Activated effector memory CD4-positive, alpha-beta T cell treated with anti-CD3 and anti-CD28 coated beads, Interleukin-2, amount 50 U/mL, for 16 hours (primary cell): ENCODE data around the gene TMEM61.
"Not testable (repeated sequence)": the region's sequence is repeated elsewhere in the genome, so short reads cannot be mapped to it uniquely, and the experiment has no call there.

Experiments
- DNase-seq: peaks from one replicate; pipeline ENCODE4 v3.0.0-alpha.2; 2020

The TMEM61 gene

DNA sequence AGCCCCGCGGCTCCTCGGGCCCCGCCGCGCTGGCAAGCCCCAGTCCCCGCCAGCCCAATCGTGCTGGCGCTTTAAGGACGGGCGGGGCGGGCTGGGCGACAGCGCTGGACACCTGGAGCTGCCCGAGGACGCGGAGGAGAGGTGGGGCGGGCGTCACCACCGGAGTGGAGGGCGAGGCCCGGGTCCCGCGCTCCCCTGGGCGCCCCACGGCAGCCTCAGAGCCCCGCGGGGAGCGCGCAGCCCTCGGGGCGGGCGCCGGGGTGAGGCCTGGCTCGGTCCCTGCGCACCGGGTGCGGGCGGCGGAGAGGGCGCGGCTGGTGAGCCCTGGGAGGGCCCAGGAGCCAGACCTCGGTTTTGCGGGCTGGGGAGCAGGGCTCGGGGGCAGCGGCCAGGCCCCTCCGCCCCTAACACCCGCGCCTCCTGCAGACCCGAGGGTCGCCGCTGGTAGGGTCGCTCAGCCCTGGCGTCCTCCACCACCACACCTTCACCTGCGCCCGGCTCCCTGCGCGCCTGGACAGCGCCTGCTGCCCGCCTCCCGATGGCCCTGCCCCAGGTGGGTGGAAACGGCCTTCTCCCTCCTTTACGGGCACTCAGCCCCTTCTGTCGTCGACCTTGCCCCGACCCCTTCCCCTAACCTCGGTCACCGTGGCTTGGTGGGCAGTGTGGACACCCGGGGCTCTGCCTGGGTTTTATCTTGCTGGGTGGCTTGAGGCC is at the start of gene TMEM61:
TMEM61 (plus strand) TSS at position 101 of the 714 bp plus-strand sequence; CDS start at position 539, 438 bp downstream.
- DNase-seq: no peak

DNA sequence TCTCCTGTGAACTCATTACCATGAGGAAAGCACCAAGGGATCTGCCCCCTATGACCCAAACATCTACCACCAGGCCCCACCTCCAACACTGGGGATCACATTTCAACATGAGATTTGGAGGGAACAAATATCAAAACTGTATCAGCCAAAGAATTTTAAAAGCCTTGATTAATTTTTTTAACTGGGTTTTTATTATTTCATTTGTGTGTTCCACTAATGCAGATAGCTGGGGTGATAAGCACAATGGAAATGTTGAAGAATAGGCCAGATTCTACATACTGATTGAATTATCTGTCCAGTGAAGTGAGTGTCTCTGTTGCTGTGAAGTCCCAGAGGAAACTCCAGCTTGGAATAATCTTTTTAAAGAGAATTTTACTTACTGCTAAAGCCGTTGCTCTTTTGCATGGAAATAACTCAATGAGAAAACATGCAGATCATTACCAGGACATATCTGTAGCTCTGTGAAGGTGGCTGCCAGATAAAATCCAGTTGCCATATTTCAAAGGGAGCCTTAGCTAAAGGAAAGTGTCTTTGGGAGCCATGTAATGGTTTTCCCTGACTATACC is 49.1 kb upstream of the TMEM61 start:
- no peak for DNase-seq

DNA sequence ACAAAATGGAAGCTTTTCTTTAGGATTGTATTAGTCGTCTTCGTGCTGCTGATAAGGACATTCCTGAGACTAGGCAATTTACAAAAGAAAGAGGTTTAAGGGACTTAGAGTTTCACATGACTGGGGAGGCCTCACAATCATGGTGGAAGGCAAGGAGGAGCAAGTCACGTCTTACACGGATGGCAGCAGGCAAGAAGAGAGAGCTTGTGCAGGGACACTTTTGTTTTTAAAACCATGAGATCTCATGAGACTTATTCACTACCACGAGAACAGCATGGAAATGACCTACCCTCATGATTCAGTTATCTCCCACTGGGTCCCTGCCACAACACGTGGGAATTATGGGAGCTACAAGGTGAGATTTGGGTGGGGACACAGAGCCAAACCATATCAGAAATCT is 46.3 kb upstream of the TMEM61 start:
- not testable (repeated sequence) for DNase-seq

DNA sequence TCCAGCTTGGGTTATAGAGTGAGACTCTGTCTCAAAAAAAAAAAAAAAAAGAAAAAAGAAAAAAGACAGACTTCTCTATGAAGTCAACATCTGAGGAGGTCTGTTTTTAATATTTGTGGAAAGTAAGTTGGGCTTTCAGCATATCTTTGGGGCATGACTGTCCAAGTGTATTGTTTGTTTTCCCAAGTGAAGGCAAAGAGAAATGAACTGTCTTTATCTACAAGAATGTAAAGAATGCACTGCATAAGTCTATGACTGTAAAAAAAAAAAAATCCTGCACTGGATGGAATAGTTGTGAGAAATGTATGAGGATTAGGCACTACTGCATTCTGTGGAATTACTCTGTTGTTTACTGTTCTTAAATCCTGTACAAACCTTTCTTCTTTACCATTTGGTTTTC is 45.6 kb upstream of the TMEM61 start:
- DNase-seq: no peak

DNA sequence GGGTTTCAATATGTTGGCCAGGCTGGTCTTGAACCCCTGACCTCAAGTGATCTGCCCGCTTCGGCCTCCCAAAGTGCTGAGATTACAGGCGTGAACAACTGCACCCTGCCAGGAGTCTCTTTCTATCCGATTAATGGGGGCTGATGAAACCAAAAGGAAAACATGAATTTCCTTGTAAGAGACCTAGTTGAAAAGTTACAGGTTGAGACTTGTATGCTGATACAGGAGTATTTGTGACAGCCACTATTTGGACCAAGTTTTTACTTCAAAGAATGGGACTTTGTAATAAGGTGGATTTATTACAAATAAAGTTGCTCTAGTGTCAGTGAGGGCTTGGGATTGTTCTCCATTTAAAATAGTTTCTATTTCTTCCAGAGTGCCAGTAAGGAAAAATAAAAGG is 43.6 kb upstream of the TMEM61 start:
- DNase-seq: no peak

DNA sequence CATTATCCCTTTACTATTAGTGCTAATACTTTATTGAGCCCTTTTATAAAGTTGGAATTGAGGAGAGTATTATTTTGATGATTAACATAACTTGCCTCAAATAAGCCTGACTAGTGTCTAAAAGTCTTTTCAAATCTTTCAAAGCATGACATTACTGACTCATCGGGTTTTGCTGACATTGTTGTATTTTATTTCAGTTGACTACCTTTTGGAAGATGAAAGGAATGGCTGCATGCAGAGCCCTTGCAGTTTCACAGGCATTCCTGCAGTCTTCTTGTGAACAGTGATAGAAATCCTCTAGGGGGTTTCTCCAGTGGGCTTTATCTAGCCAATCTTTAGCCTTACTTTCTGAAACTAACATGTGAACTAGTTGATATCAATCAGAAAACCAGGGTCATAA is 43.0 kb upstream of the TMEM61 start:
- DNase-seq: no peak

DNA sequence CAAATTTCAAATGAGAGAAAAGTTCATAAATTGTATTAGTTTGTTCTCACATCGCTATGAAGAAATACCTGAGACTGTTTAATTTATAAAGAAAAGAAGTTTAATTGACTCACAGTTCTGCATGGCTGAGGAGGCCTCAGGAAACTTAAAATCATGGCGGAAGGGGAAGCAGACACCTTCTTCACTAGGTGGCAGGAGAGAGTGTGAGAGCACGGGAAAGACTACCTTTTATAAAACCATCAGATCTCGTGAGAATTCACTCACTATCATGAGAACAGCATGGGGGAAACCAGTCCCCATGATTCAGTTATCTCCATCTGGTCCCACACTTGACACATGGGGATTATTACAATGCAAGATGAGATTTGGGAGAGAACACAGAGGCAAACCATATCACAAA is 41.5 kb upstream of the TMEM61 start:
- DNase-seq: not testable (repeated sequence)

DNA sequence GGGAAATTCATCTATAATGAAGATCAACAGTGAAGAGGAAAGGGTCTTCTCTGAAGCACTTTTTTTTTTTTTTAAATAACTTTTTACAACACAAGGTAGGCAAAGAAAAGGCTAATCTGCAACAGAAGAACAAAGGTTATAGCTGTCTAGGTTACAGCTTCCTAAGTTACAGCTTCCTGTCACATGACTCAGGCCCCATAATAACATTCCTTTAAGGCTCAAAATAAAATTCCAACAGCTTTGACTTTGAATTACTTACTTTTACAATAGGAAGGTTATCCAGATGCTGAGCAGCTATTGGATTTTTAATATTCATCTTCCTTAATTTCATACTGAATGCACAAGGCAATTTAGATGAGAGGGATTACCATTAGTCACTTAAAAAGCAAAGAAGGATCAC is 40.4 kb upstream of the TMEM61 start:
- DNase-seq: no peak

DNA sequence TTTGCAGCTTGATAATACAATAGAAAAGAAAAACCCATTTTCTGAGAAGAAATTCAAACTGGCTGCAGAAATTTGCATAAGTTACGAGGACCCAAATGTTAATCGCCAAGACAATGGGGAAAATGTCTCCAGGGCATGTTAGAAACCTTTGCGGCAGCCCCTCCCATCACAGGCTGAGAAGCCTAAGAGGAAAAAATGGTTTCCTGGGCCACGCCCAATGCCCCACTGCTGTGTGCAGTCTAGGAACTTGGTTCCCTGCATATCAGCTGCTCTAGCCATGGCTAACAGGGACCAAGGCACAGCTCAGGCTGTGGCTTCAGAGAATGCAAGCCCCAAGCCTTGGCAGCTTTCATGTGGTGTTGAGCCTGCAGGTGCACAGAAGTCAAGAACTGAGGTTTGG is 37.5 kb upstream of the TMEM61 start:
- DNase-seq: no peak

DNA sequence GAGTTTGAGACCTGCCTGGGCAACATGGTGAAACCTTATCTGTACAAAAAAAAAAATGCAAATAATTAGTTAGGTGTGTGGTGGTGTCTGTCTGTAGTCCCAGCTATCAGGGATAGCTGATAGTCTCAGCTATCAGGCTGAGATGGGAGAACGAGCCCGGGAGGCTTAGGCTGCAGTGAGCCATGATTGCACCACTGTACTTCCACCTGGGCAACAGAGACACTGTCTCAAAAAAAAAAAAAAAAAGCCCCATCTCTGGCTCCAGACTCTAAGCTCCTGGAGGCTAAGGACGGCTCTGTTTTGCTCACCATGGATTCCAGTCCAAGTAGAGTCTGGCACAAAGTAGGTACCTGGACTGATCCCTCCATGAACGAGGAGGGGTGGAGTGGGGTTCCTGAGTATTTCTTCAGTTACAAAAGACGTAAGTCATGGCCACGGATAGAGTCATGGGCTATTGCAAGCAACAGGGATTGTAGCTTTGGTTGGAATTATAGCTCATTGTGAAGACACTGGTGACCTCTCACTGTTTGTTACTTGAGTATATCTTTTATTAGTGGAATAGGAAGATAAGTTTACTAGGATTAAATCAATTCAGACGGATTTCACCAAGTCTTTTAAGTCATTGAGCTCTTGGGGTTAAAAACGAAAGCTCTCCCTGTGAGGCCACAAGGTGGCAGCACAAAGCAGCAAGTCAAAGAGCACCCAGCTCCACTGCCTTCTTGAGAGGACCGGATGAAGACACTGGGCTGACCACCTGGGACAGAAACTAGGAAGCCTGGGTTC is 35.6 kb upstream of the TMEM61 start:
- DNase-seq: peak; percentile 87

DNA sequence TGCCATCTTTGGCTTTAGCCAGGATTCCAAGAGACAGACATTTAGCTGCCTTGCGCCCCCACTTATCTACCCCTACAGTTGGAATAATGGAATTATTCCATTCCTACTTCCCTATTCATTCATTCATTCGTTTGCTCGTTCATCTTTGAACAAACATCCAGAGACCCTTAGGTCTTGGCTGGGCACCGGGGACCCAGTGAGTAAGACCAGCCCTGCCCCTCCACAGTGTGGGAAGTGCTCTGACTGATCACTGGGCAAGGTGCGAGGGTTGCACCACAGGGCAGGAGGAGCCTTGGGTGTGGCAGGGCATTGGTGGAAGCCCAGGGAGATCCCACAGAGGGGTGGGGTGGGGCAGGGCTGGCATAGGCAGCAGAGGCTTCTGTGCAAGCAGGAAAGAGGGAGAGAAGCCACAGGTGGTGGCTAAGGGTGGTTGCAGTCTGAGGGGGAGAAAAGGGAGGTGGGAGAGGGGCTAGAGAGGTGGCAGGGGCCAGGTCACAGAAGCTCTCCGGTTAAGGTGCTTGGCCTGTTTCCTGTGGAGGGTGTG is 35.0 kb upstream of the TMEM61 start:
- DNase-seq: no peak

DNA sequence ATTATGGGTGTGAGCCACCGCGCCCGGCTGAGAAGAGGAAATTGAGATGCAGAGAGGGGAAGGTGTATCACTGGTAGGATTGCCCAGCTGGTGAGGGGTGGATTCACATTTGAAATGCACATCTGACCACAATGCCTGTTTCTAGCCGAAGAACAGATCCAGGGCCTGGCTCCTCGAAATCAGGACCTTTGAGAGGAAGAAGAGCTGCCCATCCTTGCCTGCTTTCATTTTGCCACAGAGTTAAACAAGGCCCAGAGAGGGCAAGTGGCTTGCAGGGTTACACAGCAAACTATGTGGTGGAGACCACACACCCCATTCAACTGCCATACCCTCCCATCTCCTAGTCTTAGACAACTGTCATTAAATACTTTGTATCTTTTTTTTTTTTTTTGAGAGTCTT is 32.9 kb upstream of the TMEM61 start:
- no peak for DNase-seq

DNA sequence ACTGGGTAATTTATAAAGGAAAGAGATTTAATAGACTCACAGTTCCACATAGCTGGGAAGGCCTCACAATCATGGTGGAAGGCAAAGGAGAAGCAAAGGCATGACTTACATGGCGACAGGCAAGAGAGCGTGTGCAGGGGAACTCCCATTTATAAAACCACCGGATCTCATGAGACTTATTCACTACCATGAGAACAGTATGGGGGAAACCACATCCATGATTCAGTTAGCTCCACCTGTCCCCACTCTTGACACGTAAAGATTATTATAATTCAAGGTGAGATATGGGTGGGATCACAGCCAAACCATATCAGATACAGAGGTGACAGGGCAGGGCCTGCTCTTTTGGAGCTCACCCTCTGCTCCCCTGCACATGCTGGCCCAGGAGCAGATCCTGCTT is 31.4 kb upstream of the TMEM61 start:
- no peak for DNase-seq

DNA sequence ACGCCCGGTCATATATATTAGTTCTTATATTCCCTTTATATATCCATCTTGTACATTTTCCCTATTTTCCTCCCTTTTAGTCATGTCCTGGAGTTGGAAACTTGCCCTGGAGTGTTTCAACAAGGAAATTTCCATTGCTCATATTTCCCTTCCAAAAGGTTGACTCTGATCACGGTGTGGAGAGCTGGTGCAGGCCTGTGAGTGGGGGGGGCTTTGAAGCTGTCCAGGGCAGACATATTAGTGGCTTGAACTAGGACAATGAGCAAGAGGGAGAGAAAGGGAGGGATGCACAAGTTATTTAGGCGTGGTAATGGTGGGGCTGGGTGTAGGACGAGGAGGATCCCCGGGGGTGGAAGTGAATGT is 30.4 kb upstream of the TMEM61 start:
- no peak for DNase-seq

DNA sequence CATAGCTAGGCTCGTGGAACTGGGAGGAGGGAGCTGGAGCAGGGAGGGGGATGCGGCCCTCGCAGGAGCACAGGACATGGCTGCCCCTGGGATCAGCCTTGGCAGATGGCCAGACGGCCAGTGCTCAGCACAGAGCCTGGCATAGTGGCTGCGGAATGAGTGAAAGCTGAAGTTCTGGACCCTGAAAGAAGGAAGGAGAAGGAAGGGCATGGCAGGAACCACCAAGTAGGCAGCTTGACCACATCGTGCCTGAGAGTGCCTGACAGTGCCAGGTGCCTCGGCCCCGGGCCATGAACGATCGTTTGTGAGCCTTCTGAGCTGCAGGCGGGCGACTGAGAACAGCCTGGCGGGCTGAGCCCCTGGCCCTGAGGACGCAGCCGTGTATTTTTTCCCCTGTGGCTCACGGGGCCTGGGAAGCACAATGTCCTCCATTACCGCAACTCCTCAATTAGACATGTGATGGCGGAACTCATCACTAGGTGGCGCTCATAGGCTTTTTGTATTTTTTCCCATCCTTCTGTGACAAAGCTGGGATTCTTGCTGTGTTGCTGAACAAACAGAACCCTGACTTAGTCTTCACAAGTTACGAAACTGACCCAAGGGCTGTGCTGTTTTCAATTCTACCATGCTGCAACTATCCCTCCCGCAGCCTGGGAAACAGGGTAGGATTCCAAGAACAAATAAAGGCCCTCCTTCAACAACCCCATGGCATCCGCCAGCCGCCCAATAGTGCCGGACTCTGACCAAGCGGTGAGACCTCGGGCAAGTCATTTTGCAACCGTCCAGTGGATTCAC is 29.9 kb upstream of the TMEM61 start:
- DNase-seq: peak; percentile 75

DNA sequence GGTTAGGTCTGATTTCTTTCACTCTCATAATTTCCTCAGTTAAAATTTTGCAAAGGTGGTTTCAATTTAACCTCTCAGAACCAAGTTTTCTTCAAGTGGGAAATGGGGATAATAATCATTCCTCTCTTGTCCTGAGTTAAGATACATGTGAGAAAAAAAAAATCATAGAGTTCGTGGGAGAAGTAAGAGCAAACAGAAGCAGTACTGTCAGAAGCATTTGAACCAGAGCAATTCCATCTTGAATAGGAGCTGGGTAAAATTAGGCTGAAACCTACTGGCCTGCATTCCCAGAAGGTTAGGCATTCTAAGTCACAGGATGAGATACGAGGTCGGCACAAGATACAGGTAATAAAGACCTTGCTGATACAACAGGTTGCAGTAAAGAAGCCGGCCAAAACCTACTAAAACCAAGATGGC is 28.6 kb upstream of the TMEM61 start:
- no peak for DNase-seq

DNA sequence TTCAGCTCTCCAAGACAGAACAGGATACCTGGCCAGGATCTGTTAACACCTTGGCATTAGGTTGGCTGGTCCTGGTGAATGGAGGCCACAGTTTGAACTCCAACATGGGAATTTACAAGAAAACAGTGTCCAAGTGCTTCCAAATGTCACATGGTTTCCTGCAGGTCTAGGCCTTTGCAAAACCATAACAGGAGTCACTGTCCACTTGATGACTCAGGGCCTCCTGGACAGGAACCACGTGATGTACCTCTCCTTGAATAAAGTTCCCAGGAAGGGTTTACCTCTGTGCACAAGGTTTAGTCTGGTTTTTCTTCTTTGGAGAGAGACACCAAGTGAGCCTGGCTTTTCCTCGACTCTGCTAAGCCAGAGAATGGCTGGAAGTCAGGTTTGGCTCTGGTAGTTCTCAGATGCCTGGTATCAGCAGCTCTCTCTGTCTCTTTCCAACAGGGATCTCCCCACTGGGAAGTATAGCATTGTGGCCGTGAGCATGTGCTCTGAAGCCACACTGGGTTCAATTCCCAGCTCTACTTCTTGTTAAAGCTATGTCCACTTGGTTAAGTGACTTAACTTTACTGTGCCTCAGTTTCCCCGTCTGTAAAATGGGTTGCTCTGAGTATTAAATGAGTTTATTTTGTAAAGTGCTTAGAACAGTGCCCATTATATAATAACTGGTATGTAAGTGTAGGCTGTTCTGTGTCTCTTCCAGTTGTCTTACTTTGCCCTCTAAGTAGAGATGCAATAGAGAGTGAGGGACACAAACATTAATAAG is 27.3 kb upstream of the TMEM61 start:
- no peak for DNase-seq

DNA sequence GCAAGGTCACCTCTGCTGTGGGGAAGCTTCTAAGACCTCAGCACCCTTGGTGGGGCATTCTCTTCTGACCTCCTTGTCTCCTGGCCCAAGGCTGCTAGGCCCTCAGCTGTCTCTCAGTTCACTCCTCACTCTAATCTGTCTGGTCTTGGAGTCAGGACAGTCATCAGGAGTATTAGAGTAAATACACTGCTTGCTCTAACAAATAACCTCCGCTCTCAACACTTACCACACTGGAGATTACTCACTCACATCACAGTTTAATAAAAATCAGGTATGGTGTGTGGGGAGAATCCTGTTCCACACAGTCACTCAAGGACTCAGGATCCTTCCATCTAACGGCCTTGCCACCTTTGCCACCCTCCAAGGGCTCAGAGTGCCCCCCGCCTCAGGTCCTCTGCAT is 26.6 kb upstream of the TMEM61 start:
- DNase-seq: no peak

DNA sequence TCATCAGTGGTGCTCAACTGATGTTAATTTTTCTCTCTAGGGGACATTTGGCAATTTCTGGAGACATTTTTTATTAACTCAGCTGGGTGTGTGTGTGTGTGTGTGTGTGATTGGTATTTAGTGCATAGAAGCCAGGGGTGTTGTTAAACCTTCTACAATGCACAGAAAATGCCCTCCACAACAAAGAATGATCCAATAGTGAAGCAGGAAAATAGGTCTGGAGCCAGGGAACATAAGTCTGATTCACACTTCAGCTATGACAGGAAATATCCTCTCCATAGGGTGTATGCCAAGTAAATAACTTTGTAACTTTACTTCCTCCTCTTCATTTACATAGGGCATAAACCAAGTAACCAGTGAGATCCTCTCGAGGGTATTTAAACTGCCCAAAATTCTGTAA is 25.1 kb upstream of the TMEM61 start:
- no peak for DNase-seq

DNA sequence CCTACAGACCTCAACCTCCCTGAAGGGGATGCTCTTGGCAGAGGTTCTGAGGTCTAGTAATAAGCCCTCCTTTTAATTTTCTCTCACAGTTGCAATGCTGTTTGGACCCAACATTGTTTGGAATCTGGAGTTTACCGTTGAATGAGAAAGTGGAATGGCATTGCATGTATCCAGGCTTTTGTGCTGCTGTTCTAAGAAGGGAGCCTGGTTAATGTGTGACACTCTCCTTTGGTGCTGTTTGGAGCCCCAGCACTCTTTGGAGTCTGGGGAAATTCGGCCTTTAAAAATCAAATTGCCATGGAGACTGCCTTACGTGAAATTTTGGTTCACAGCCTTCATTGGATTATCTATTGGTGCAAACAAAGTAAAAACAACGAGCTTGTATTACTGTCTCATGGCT is 23.7 kb upstream of the TMEM61 start:
- DNase-seq: no peak

DNA sequence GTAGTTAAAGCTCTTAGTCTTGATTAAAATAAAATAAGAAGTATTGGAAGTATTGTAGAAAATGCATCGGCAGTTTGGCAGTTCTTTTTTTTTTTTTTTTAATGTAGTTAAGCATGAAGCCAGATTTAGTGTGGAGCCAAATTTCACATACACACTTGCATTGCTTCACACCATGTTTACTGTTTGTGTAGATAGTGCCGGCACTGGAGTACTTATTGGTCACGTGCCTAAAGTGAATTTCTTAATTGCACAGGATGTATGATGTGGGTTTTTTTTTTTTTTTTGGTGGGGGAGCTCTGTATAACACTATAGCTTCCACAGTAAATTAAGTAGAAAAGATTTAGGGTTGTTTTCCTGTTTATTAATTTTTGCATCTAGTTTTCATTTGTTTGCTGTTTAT is 21.2 kb upstream of the TMEM61 start:
- DNase-seq: no peak

DNA sequence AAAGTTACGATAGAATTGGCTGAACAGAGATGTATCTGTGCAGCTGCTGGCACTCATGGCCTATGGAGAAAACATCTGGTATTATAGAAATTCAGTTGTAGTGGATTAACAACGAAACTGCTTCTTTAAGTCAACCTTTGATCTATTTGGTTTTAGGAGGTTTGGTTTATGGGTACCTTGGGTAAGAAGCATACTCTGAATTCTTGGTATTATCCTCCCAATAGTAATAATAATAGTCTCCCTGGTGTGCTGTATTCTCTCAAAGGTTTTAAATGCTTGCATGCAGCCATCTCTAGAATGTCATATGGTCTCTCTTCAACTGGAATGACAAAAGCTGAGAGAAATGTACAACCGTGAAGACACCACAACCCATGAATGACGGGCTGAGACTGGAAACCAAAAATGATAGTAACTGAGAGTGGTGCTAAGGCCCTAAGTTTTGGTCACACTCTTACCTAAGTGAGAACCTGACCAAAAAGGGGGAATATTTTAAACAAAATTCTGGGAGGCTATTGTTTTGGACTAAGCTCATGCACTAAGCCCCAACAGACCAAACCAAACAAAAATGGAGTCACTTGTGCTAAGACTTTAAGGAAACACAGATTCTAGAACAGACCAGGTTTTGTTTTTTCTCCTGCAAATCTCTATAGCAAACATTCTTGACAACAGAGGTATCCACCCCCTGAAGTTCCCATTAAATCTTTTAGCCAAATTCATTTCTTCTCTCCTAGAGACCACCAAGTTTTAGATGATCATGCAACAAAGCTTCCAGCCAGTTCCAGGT is 17.6 kb upstream of the TMEM61 start:
- no peak for DNase-seq
